ENCODE results near the gene TNRC6A. TPM values are rescaled to one million over a fixed set of nuclear protein-coding genes. Genes with fewer than 3 reads are reported as not detected.

TNRC6A gene
- total RNA-seq, 6 donors from 2014 or later: 35.2 to 152 (median 65.3) TPM

DNA sequence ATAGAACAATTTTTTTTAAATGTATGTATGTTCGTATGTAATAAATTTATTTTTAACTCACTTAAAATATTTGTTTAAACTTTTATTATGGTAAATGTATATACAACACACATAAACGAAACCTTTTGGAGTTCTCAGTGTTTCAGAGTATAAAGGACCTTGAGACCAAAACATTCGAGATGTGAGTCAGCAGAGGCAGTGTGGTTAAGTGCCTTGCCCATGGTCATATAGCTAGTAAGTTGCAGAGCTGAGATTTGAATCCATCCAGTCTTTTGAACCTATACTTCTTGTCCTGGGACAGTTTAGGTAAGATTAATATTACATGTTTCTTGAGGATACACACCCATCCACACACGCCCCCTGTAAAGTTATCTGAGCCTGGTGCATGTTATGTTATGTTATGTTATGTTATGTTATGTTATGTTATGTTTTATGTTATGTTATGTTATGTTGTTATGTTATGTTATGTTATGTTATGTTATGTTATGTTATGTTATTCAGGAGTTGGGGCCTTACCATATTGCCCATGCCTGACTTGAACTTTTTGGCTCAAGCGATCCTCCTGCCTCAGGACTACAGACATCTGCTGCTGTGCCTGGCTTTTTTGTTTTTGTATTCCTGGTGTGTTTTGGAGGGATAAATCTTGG is 41.8 kb downstream of the TNRC6A start:
- 87 to 88% methylated on average over 5 of the region's 5 CpGs for WGBS, 2 donors

GRCh38 chr16:24771779-24772157 is 42.3 kb downstream of the TNRC6A start:
- H3K4me1 ChIP-seq: peaks cover 4 to 22% (median 11%) of the 10 kb centered on the region in 4 donors
- DNase-seq: no peak
- WGBS, 2 donors: 68 to 73% methylated on average over 1 of the region's 1 CpG
- TF ChIP-seq EP300 (IDR thresholded peaks at IDR 0.05) (no peak), POLR2A (IDR thresholded peaks at IDR 0.05) (no peak), CTCF (IDR thresholded peaks at IDR 0.05) (no peak), POLR2AphosphoS5 (IDR thresholded peaks at IDR 0.05) (no peak)
- H3K36me3 ChIP-seq: peaks cover 0 to 26% (median 2%) of the 10 kb centered on the region in 4 donors
- H3K27me3 ChIP-seq: no peaks in the 10 kb centered on the region
- H3K9me3 ChIP-seq: no peaks in the 10 kb centered on the region
- ATAC-seq (ENCODE audit: low FRiP score in 2 of 2): no peak
- H3K27ac ChIP-seq: no peak overlapping the region
- no peak overlapping the region for H3K4me3 ChIP-seq

More for the DNA sequence above, 41.8 kb downstream of the TNRC6A start:
- ATAC-seq (ENCODE audit: low FRiP score in 2 of 2): no peak
- Histone ChIP-seq H3K27ac (no peak overlapping the region), H3K4me1 (peaks cover 4 to 19% (median 10%) of the 10 kb centered on the region in 4 donors), H3K4me3 (no peak overlapping the region), H3K36me3 (peaks cover 0 to 23% (median 2%) of the 10 kb centered on the region in 4 donors), H3K27me3 (no peaks in the 10 kb centered on the region), H3K9me3 (no peaks in the 10 kb centered on the region)
- no peak for DNase-seq
- TF ChIP-seq POLR2AphosphoS5 (IDR thresholded peaks at IDR 0.05) (no peak), POLR2A (IDR thresholded peaks at IDR 0.05) (no peak), EP300 (IDR thresholded peaks at IDR 0.05) (no peak), CTCF (IDR thresholded peaks at IDR 0.05) (no peak)

- Histone ChIP-seq H3K27ac (no peak overlapping the region), H3K4me3 (no peak overlapping the region), H3K4me1 (peaks cover 4 to 25% (median 11%) of the 10 kb centered on the region in 4 donors), H3K9me3 (no peaks in the 10 kb centered on the region), H3K36me3 (peaks cover 4 to 40% (median 11%) of the 10 kb centered on the region in 4 donors), H3K27me3 (no peaks in the 10 kb centered on the region)
- WGBS, 2 donors: 88 to 91% methylated on average over 4 of the region's 4 CpGs
- ATAC-seq (ENCODE audit: low FRiP score in 2 of 2) (no peak), DNase-seq (no peak)
- TF ChIP-seq CTCF (IDR thresholded peaks at IDR 0.05): no peak
- TF ChIP-seq POLR2A (IDR thresholded peaks at IDR 0.05): no peak
- no peak for TF ChIP-seq POLR2AphosphoS5 (IDR thresholded peaks at IDR 0.05)
- no peak for TF ChIP-seq EP300 (IDR thresholded peaks at IDR 0.05)
These were observed 44.4 kb downstream of the TNRC6A start for GRCh38 chr16:24773771-24774427.

DNA sequence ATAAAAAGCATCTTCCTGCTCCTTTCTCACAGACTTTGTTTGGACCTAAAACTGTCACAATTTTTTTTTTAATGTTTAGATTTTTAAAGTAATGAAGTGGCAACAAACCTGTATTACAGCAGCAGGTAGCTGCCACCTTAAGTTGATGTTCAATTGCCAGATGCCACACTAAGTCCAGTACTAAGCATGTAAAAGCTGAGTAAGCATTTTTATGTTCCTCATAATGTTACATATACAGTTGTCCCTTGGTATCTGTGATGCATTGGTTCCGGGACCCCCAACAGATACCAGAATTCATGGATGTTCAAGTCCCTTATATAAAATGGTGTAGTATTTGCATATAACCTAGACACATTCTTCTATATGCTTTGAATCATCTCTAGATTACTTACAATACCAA is 45.1 kb downstream of the TNRC6A start:
- DNase-seq: no peak
- no peak overlapping the region for H3K4me3 ChIP-seq
- peaks cover 4 to 25% (median 11%) of the 10 kb centered on the region in 4 donors for H3K4me1 ChIP-seq
- no peak for TF ChIP-seq EP300 (IDR thresholded peaks at IDR 0.05)
- no peak for TF ChIP-seq CTCF (IDR thresholded peaks at IDR 0.05)
- TF ChIP-seq POLR2AphosphoS5 (IDR thresholded peaks at IDR 0.05): no peak
- no peak for TF ChIP-seq POLR2A (IDR thresholded peaks at IDR 0.05)
- H3K27me3 ChIP-seq: no peaks in the 10 kb centered on the region
- WGBS, 2 donors: 94 to 97% methylated on average over 1 of the region's 1 CpG
- H3K27ac ChIP-seq: no peak overlapping the region
- ATAC-seq (ENCODE audit: low FRiP score in 2 of 2): no peak
- H3K9me3 ChIP-seq: no peaks in the 10 kb centered on the region
- peaks cover 4 to 46% (median 11%) of the 10 kb centered on the region in 4 donors for H3K36me3 ChIP-seq

All from upper lobe of left lung (tissue), 6 donors.